Effector memory CD8-positive, alpha-beta T cell (primary cell): ENCODE results near the gene OR6X1.
"Not testable (repeated sequence)": the region's sequence is repeated elsewhere in the genome, so short reads cannot be mapped to it uniquely, and the experiment has no call there.

Experiments
- ATAC-seq: fragments of 150-1000 bp; cut with Tn5 transposase; replicated peaks from 2 replicates; pipeline ENCODE4 v1.10.0; 2021; ENCODE audit warnings: mild to moderate bottlenecking, moderate library complexity
- DNase-seq, 3 experiments: peaks; one replicate each; pipeline ENCODE4 v3.0.0; 2021
- H3K27ac Mint-ChIP-seq, 2 donors: one replicate each; pipeline ENCODE4 v1.8.0; 2022; ENCODE audit warnings: mild to moderate bottlenecking in 2 of 2, mixed read lengths in 2 of 2, moderate library complexity in 2 of 2
- H3K27me3 Mint-ChIP-seq, 2 donors: one replicate each; pipeline ENCODE4 v1.8.0; 2022; ENCODE audit warnings: mixed read lengths in 2 of 2
- H3K36me3 Mint-ChIP-seq: one replicate; pipeline ENCODE4 v1.8.0; 2022; ENCODE audit warnings: mild to moderate bottlenecking, moderate library complexity, mixed read lengths; ENCODE audit not compliant: insufficient read depth
- H3K4me1 Mint-ChIP-seq, 2 donors: one replicate each; pipeline ENCODE4 v1.8.0; 2022; ENCODE audit warnings: low read depth in 2 of 2, mixed read lengths in 2 of 2
- H3K4me3 Mint-ChIP-seq, 2 donors: one replicate each; pipeline ENCODE4 v1.8.0; 2022; ENCODE audit warnings: mild to moderate bottlenecking in 2 of 2, mixed read lengths in 2 of 2, moderate library complexity in 2 of 2
- H3K9me3 Mint-ChIP-seq, 2 donors: one replicate each; pipeline ENCODE4 v1.8.0; 2022; ENCODE audit warnings: mixed read lengths in 2 of 2

Gene OR6X1

DNA sequence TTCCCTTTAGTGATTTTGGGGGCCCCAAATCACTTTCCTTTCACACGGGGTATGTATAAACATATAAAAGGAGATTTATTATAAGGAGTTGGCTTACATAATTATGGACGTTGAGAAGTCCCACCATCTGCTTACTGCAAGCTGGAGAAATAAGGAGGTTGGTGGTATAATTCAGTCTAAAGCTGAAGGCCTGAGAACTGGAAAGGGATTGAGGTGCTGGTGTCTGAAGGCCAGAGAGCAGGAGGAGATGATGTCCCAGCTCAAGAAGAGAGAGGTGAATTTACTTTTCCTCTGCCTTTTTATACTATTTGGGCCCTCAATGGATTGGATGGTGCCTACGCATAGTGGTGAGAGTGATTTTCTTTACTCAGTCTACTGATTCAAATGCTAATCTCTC is 11.6 kb downstream of the OR6X1 start:
- Mint-ChIP-seq H3K27ac (peak overlapping the region in 1 of 2 donors; percentile 85), H3K27me3 (peaks cover 3 to 10% of the 10 kb centered on the region in 2 donors), H3K9me3 (no peaks in the 10 kb centered on the region), H3K4me3 (peak overlapping the region in 1 of 2 donors; percentile 86), H3K4me1 (peaks cover 22 to 31% of the 10 kb centered on the region in 2 donors), H3K36me3 (peaks cover 9% of the 10 kb centered on the region)
- ATAC-seq (no peak), DNase-seq (no peak)

DNA sequence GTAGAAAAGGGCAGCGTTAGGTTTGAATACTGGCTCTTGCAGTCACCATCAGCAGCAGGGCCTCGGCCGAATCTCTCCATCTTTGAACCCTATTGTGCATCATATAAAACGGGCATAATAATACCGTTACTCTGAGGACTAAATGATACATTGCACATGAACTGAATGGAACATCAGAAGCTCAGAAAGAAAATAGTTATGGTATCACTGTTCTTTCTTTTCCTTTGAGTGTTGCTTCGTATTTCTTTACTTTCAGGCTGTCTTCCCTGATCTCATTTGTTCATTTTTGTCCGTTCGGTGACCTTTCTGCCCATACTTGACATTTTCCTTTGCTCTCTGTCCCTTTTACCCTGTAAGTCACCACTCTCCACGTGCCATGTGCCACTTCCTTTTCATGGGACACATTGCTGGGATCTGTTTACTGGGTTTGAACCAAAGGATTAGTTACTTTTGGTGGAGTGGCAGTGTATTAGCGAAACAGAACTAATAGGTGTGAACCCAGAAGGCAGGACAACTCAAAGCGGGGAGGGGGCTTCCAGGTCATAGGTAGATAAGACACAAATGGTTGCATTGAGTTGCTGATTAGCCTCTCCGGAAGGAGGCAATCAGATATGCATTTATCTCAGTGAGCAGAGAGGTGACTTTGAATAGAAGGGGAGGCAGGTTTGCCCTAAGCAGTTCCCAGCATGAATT is 12.1 kb downstream of the OR6X1 start:
- DNase-seq (no peak), ATAC-seq (peak; percentile 5)
- H3K9me3 Mint-ChIP-seq: no peaks in the 10 kb centered on the region
- peaks cover 0 to 9% of the 10 kb centered on the region in 2 donors for H3K27me3 Mint-ChIP-seq
- H3K27ac Mint-ChIP-seq: peak overlapping the region; percentile 85 to 91
- H3K4me3 Mint-ChIP-seq: peak overlapping the region; percentile 86 to 96
- H3K36me3 Mint-ChIP-seq: peaks cover 9% of the 10 kb centered on the region
- H3K4me1 Mint-ChIP-seq: peaks cover 26 to 36% of the 10 kb centered on the region in 2 donors

DNA sequence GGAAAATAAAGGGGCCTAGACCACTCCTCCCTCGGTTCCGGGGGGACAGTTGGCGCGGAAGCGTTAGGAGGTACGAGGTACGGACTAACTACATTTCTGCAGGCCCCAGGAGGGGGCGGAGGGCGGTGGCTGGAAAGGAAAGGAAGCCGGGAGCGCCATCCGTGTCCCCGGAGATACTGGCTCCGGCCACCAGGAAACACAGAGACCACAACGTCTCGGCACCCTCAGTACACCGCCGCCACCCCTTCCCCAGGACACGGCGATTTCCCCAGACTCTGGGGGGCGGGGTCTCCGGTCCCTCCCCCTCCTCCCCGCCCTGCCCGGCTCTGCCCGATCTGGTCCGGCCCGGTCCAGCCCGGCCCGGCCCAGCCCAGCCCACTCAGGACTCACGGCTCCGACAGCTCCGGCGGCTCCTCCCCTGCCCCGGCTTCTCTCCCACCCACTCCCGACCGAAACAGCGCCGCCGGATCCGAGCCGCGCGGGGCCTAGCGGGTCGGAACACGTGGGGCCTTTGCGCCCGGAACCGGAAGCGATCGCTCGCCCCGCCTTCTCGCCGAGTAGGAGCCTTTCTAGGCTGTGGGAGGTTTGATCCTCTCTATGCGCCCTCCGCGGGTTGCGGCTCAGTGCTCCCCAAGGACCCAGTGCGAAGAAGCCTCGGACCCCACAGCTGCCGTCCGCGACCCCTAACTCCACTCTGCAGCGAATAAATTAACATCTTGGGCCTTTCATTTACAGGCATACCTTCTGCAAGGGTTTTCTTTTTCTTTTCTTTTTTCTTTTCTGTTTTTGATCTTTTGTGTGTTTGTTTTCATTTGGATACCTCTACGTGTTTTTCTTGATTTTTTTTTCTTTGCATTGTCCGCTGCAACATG is 12.9 kb downstream of the OR6X1 start, which contains the start of gene ZNF202:
Gene ZNF202 (minus strand): TSS at position 502 of the 872 bp plus-strand sequence. CDS start 10,772 bp downstream, outside the sequence.
- Mint-ChIP-seq H3K4me1 (peaks cover 26 to 38% of the 10 kb centered on the region in 2 donors), H3K4me3 (peak within 1 kb of the TSS; percentile 86 to 96), H3K27ac (peak within 1 kb of the TSS; percentile 85 to 91)

DNA sequence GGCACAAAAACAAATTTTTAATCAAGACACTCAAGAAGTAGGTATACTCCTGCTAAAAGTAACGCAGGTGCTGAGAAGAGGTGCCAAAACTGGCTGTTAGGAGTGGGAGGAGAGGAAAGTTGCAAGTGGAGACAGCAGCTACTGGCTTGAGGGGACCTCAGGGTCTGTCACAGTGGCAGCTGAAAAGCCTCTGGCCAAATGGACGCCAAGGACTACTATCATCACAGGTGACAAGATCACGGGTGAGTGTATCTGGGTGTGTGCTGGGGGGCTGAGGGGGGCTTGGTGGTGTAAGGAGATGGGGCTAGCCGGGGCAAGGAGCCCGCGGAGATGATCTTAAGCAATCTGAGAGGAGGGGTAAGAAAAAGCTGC is 13.5 kb downstream of the OR6X1 start:
- ATAC-seq: no peak

More for the DNA sequence above, 12.9 kb downstream of the OR6X1 start, which contains the start of gene ZNF202:
- Mint-ChIP-seq H3K27me3 (peaks cover 0 to 7% of the 10 kb centered on the region in 2 donors), H3K9me3 (no peaks in the 10 kb centered on the region), H3K36me3 (peaks cover 9% of the 10 kb centered on the region)
- ATAC-seq (peak; percentile 96), DNase-seq (peak; percentile 88 to 89 (median 88))

DNA sequence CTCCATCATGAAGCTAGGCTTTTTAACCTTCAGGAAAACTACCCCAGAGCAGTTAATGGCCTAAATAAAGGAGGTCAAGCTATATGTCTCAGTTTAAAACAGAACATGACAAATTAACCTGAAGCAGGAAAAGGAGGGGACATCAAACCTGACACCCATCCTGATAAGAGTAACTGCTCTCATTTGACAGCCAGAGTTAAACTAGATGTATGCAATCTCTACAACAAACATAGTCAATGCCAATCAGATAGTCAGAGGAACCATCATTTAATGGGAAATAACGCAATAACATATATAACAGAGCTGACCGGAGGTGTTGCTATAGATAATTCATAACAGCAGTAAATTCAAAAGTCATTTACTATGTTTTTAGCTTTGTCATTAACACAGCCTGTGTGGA is 15.9 kb downstream of the OR6X1 start:
- no peak for DNase-seq
- Mint-ChIP-seq H3K27me3 (no peaks in the 10 kb centered on the region), H3K27ac (no peak overlapping the region), H3K4me1 (peaks cover 30 to 40% of the 10 kb centered on the region in 2 donors), H3K4me3 (no peak overlapping the region), H3K9me3 (no peaks in the 10 kb centered on the region), H3K36me3 (peaks cover 12% of the 10 kb centered on the region)
- no peak for ATAC-seq

More for the DNA sequence above, 13.5 kb downstream of the OR6X1 start:
- Mint-ChIP-seq H3K4me1 (peaks cover 26 to 38% of the 10 kb centered on the region in 2 donors), H3K9me3 (no peaks in the 10 kb centered on the region), H3K27me3 (peaks cover 0 to under 1% of the 10 kb centered on the region in 2 donors), H3K27ac (peak overlapping the region; percentile 85 to 91), H3K4me3 (peak overlapping the region; percentile 86 to 96), H3K36me3 (peaks cover 9% of the 10 kb centered on the region)
- DNase-seq: peak in 1 of 3 experiments; percentile 11

DNA sequence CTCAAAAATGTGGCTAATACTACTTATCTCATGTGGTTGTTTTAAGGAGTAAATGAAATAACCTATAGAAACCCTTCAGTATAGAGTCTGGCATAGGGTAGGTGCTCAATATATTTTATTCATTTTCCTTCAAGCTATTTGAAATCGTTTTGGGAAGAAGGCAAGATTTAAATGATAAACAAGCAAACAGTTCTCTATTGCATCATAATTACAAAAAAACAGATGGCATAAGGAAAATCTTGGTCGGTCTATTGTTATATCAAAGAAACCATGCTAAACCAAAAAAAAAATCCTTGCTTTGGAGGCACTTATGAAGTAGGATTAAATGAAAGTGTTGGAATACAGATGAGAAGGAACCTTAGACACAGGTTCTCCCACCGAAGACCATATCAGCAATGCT is 17.5 kb downstream of the OR6X1 start:
- ATAC-seq (no peak), DNase-seq (no peak)
- no peak overlapping the region for H3K27ac Mint-ChIP-seq
- H3K4me1 Mint-ChIP-seq: peaks cover 22 to 35% of the 10 kb centered on the region in 2 donors
- H3K27me3 Mint-ChIP-seq: no peaks in the 10 kb centered on the region
- H3K9me3 Mint-ChIP-seq: no peaks in the 10 kb centered on the region
- no peak overlapping the region for H3K4me3 Mint-ChIP-seq
- H3K36me3 Mint-ChIP-seq: peaks cover 12% of the 10 kb centered on the region

DNA sequence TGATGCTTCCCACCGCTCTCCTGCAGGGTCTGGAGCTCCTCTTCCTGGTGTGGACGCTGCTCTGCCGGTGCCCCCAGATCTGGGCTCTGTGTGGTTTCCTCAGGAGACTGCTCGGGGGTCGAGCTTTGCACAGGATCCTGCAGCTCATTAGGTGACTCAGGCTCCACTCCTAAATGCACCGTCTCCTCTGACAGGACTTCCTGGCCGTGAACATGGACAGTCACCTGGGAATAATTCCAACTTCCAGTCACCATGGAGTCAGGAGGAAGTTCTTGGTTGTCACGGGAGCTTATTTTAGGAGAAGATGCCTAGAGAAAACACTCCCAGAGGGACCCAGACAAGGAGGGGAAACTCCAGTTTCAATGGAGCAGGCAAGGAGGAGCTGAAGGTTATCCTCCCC is 24.7 kb downstream of the OR6X1 start:
- H3K4me1 Mint-ChIP-seq: peaks cover 3 to 4% of the 10 kb centered on the region in 2 donors
- H3K27me3 Mint-ChIP-seq: no peaks in the 10 kb centered on the region
- DNase-seq: no peak
- H3K36me3 Mint-ChIP-seq: peaks cover 35% of the 10 kb centered on the region
- no peak overlapping the region for H3K27ac Mint-ChIP-seq
- no peak for ATAC-seq
- H3K4me3 Mint-ChIP-seq: no peak overlapping the region
- peaks cover 4 to 13% of the 10 kb centered on the region in 2 donors for H3K9me3 Mint-ChIP-seq

DNA sequence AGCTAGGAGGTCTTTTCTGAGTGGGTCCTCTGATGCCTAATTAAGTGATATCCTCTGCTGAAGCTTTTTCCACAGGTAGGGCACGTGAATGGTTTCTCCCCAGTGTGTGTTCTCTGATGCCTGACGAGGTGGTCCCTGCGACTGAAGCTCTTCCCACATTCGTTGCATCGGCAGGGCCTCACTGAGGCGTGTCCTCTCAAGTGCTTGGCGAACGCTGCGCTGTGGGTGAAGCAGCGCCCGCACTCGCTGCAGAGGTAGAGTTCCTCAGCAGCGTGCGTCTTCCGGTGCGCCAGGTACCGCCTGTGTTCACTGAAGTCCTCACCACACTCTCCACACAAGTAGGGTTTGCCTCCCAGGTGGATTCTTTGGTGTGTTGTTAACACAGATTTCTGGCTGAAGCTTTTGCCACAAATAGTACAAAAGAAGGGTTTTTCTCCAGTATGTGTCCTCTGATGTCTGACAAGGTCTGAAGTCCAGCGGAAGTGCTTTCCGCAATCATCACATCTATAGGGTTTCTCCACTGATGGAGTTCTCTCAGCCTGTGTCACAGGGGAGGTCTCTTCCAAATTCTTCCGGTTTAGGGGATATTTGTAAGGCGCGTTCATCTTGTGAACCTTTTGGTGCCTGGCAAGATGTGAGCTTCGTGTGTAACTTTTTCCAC is 28.2 kb downstream of the OR6X1 start:
- no peak overlapping the region for H3K4me3 Mint-ChIP-seq
- H3K27me3 Mint-ChIP-seq: no peaks in the 10 kb centered on the region
- H3K4me1 Mint-ChIP-seq: no peaks in the 10 kb centered on the region
- ATAC-seq (no peak), DNase-seq (no peak)
- H3K27ac Mint-ChIP-seq: no peak overlapping the region
- peaks cover 4 to 13% of the 10 kb centered on the region in 2 donors for H3K9me3 Mint-ChIP-seq
- H3K36me3 Mint-ChIP-seq: peaks cover 35% of the 10 kb centered on the region

DNA sequence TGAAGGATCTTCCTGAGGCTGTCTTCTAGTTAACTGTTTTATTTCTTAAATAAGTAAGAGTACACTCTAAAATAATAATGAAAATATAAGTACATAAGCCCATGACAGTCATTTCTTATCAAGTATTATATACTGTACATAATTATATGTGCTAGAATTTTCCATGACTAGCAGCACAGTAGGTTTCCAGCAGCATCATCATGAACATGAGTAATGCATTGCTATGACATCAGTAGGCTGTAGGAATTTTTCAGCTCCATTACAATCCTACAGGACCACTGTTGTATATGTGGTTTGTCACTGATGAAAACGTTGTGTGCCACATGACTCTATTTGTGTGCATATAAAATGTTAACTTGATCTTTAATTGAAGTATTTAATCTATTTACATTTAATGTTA is 34.9 kb downstream of the OR6X1 start:
- no peak overlapping the region for H3K27ac Mint-ChIP-seq
- H3K9me3 Mint-ChIP-seq: no peaks in the 10 kb centered on the region
- no peak for ATAC-seq
- no peaks in the 10 kb centered on the region for H3K4me1 Mint-ChIP-seq
- no peaks in the 10 kb centered on the region for H3K36me3 Mint-ChIP-seq
- DNase-seq: no peak
- H3K4me3 Mint-ChIP-seq: no peak overlapping the region
- peaks cover 17 to 21% of the 10 kb centered on the region in 2 donors for H3K27me3 Mint-ChIP-seq

DNA sequence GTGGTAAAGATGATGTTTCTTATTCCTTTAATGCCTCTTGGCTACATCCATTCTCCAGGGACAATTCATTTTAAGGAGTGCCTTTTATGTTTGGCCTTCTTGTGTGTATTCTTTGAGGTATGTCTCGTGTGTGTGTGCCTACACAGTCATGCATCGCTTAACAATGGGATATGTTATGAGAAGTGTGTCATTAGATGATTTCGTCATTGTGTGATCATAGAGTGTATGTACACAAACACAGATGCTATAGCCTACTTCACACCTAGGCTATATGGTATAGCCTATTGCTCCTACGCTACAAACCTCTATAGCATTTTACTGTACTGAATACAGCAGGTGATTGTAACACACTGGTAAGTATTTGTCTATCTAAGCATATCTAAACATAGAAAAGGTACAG is 35.8 kb downstream of the OR6X1 start:
- ATAC-seq (no peak), DNase-seq (no peak)
- Mint-ChIP-seq H3K36me3 (no peaks in the 10 kb centered on the region), H3K27ac (no peak overlapping the region), H3K4me3 (no peak overlapping the region), H3K9me3 (no peaks in the 10 kb centered on the region), H3K27me3 (peaks cover 17 to 30% of the 10 kb centered on the region in 2 donors), H3K4me1 (no peaks in the 10 kb centered on the region)

DNA sequence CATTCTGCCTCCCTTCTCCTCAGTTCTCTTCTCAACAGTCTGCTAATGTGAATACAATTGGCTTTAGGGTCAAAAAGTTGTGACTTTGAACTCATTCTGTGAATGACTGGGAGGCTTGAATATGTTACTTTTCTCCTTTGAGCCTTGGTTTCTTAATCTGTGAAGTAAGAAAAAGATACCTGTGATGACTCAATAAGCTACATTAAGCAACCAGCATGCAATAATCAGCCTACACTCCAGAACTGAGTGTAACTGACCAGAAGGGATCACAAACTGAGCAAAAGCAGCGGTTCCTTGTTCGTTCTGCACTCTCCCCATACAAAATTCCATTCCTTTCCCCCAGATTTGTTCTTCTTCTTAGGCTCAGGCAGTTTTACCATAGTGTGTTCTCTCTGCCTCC is 36.3 kb downstream of the OR6X1 start:
- peaks cover 17 to 34% of the 10 kb centered on the region in 2 donors for H3K27me3 Mint-ChIP-seq
- ATAC-seq (no peak), DNase-seq (no peak)
- H3K4me3 Mint-ChIP-seq: no peak overlapping the region
- H3K4me1 Mint-ChIP-seq: no peaks in the 10 kb centered on the region
- no peaks in the 10 kb centered on the region for H3K36me3 Mint-ChIP-seq
- H3K9me3 Mint-ChIP-seq: no peaks in the 10 kb centered on the region
- no peak overlapping the region for H3K27ac Mint-ChIP-seq

DNA sequence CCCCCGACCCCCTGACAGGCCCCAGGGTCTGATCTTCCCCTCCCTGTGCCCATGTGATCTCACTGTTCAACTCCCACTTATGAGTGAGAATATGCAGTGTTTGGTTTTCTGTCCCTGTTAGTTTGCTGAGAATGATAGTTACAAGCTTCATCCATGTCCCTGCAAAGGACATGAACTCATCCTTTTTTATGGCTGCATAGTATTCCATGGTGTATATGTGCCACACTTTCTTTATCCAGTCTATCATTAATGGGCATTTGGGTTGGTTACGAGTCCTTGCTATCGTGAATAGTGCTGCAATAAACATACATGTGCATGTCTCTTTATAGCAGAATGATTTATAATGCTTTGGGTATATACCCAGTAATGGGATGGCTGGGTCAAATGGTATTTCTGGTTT is 41.7 kb downstream of the OR6X1 start:
- ATAC-seq, H3K9me3 Mint-ChIP-seq, H3K4me1 Mint-ChIP-seq, H3K27ac Mint-ChIP-seq, DNase-seq, H3K4me3 Mint-ChIP-seq, H3K36me3 Mint-ChIP-seq: not testable (repeated sequence)
- peaks cover 8 to 39% of the 10 kb centered on the region in 2 donors for H3K27me3 Mint-ChIP-seq

DNA sequence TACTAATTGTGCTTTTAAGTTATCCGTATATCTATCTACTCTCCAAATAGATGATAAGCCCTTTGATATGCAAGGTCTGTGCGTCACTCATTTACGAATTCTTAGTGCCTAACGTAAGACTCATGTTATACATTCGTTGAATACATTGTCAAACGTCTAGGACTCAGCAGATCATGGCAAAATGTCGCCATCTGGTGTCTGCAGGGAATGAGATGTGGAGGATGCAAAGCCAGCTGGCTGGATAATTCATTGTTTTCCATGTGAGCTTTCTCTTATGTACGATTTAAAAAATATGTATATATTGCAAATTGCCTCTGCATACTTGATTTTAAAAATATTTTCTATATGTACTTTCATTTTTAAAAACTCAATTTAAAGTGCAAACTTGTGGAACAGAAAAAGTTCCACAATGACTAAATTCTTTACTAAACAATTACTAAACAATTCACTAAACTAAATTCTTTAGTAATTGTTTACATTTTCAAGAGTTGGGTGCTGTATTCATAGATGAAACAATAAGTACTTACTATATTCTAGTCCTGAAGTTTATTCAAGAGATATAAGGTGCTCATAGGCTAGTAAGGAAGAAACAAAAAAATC is 46.6 kb downstream of the OR6X1 start:
- peaks cover 11 to 18% of the 10 kb centered on the region in 2 donors for H3K27me3 Mint-ChIP-seq
- peaks cover 0 to 3% of the 10 kb centered on the region in 2 donors for H3K4me1 Mint-ChIP-seq
- DNase-seq (peak; percentile 13 to 16 (median 14)), ATAC-seq (peak; percentile 39)
- no peak overlapping the region for H3K27ac Mint-ChIP-seq
- no peaks in the 10 kb centered on the region for H3K9me3 Mint-ChIP-seq
- no peaks in the 10 kb centered on the region for H3K36me3 Mint-ChIP-seq
- H3K4me3 Mint-ChIP-seq: no peak overlapping the region
